ENCODE results near the gene PLXNB2. TPM values are rescaled to one million over a fixed set of nuclear protein-coding genes. Genes with fewer than 3 reads are reported as not detected.

The PLXNB2 gene
- polyA plus RNA-seq, 1 donor from 2014 or later, result 38.6 TPM

DNA sequence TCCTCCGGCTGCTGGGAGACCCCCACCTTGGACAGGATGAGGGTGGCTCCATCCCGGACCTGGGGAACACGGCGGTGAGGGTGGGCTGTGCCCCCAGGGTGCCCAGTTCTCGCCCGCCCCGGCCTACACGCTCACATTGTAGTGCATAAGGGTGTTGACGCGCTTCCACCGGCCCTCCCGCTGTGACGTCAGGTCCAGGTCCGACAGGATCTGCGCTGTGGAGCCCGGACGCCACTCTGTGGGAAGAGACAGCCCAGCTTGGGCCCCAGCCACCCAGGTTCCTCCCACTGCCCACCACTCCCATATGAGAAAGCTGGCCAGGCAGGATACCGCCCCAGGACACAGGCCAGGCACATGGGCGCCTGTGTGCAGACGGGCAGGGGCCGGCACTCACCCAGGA lies 29.0 kb downstream of the PLXNB2 start:
- H3K9me3 ChIP-seq (ENCODE audit: low read length), result no peaks in the 10 kb centered on the region
- H3K36me3 ChIP-seq (ENCODE audit: insufficient read depth, low read length), result no peaks in the 10 kb centered on the region
- H3K4me2 ChIP-seq (ENCODE audit: low read length), result no peak overlapping the region
- no peak overlapping the region for H2AFZ ChIP-seq (ENCODE audit: low read depth, low read length)
- H3K9ac ChIP-seq (ENCODE audit: low read length), result no peak overlapping the region
- H3F3A ChIP-seq (ENCODE audit: insufficient read depth, low read length, poor library complexity, severe bottlenecking), result no peaks in the 10 kb centered on the region
- H3K27ac ChIP-seq (ENCODE audit: low read length), result no peak overlapping the region
- no peaks in the 10 kb centered on the region for H3K27me3 ChIP-seq (ENCODE audit: insufficient read depth, low read depth, low read length)
- H3K4me3 ChIP-seq (ENCODE audit: low read length), result no peak overlapping the region
- H3K9me2 ChIP-seq (ENCODE audit: insufficient read depth, low read length), result no peaks in the 10 kb centered on the region
- H3K79me2 ChIP-seq (replicated peaks; ENCODE audit: insufficient read depth, low read length), result no peaks in the 10 kb centered on the region
- TF ChIP-seq EP300 (conservative IDR thresholded peaks at IDR 0.05; ENCODE audit: poor library complexity, severe bottlenecking), result no peak
- no peak for TF ChIP-seq SMC3 (conservative IDR thresholded peaks at IDR 0.05; ENCODE audit: poor library complexity)
- TF ChIP-seq, protein P1, sequence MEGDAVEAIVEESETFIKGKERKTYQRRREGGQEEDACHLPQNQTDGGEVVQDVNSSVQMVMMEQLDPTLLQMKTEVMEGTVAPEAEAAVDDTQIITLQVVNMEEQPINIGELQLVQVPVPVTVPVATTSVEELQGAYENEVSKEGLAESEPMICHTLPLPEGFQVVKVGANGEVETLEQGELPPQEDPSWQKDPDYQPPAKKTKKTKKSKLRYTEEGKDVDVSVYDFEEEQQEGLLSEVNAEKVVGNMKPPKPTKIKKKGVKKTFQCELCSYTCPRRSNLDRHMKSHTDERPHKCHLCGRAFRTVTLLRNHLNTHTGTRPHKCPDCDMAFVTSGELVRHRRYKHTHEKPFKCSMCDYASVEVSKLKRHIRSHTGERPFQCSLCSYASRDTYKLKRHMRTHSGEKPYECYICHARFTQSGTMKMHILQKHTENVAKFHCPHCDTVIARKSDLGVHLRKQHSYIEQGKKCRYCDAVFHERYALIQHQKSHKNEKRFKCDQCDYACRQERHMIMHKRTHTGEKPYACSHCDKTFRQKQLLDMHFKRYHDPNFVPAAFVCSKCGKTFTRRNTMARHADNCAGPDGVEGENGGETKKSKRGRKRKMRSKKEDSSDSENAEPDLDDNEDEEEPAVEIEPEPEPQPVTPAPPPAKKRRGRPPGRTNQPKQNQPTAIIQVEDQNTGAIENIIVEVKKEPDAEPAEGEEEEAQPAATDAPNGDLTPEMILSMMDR (IDR thresholded peaks at IDR 0.05; ENCODE audit: poor library complexity, severe bottlenecking), result no peak
- TF ChIP-seq MXI1 (conservative IDR thresholded peaks at IDR 0.05; ENCODE audit: poor library complexity, severe bottlenecking), result no peak
- no peak for TF ChIP-seq RAD21 (conservative IDR thresholded peaks at IDR 0.05)
- TF ChIP-seq, protein P2, sequence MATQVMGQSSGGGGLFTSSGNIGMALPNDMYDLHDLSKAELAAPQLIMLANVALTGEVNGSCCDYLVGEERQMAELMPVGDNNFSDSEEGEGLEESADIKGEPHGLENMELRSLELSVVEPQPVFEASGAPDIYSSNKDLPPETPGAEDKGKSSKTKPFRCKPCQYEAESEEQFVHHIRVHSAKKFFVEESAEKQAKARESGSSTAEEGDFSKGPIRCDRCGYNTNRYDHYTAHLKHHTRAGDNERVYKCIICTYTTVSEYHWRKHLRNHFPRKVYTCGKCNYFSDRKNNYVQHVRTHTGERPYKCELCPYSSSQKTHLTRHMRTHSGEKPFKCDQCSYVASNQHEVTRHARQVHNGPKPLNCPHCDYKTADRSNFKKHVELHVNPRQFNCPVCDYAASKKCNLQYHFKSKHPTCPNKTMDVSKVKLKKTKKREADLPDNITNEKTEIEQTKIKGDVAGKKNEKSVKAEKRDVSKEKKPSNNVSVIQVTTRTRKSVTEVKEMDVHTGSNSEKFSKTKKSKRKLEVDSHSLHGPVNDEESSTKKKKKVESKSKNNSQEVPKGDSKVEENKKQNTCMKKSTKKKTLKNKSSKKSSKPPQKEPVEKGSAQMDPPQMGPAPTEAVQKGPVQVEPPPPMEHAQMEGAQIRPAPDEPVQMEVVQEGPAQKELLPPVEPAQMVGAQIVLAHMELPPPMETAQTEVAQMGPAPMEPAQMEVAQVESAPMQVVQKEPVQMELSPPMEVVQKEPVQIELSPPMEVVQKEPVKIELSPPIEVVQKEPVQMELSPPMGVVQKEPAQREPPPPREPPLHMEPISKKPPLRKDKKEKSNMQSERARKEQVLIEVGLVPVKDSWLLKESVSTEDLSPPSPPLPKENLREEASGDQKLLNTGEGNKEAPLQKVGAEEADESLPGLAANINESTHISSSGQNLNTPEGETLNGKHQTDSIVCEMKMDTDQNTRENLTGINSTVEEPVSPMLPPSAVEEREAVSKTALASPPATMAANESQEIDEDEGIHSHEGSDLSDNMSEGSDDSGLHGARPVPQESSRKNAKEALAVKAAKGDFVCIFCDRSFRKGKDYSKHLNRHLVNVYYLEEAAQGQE (IDR thresholded peaks at IDR 0.05; ENCODE audit: borderline replicate concordance), result no peak
- no peak for TF ChIP-seq TAF1 (IDR thresholded peaks at IDR 0.05; ENCODE audit: low read depth)
- H4K20me1 ChIP-seq (ENCODE audit: insufficient read depth), result no peaks in the 10 kb centered on the region

DNA sequence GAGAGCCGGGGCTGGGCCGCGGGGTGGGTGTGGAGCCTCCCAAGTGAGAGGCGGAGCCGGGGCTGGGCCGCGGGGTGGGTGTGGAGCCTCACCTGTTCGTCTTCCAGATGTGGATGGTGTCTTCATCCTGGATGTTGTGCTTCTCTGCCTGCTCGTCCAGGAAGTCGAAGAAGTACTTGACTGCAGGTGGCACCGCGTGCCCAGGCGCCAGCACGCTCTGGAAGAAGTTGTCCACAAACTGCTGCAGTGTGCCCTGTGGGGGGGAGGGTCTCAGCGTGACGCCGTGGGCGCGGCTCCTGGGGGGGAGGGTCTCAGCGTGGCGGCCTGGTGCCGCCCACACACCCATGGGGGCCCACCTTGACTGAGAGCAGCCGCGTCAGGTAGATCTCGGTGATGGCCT lies 29.7 kb downstream of the PLXNB2 start:
- H3K4me2 ChIP-seq (ENCODE audit: low read length), result no peak overlapping the region
- no peak overlapping the region for H3K27ac ChIP-seq (ENCODE audit: low read length)
- H3K79me2 ChIP-seq (replicated peaks; ENCODE audit: insufficient read depth, low read length), result no peaks in the 10 kb centered on the region
- no peaks in the 10 kb centered on the region for H3F3A ChIP-seq (ENCODE audit: insufficient read depth, low read length, poor library complexity, severe bottlenecking)
- H4K20me1 ChIP-seq (ENCODE audit: insufficient read depth), result no peaks in the 10 kb centered on the region
- H3K9me3 ChIP-seq (ENCODE audit: low read length), result no peaks in the 10 kb centered on the region
- no peaks in the 10 kb centered on the region for H3K9me2 ChIP-seq (ENCODE audit: insufficient read depth, low read length)
- no peaks in the 10 kb centered on the region for H3K36me3 ChIP-seq (ENCODE audit: insufficient read depth, low read length)
- H3K27me3 ChIP-seq (ENCODE audit: insufficient read depth, low read depth, low read length), result no peaks in the 10 kb centered on the region
- no peak overlapping the region for H2AFZ ChIP-seq (ENCODE audit: low read depth, low read length)
- TF ChIP-seq RAD21 (conservative IDR thresholded peaks at IDR 0.05) (no peak), TAF1 (IDR thresholded peaks at IDR 0.05; ENCODE audit: low read depth) (no peak), EP300 (conservative IDR thresholded peaks at IDR 0.05; ENCODE audit: poor library complexity, severe bottlenecking) (no peak), EZH2 (IDR thresholded peaks at IDR 0.05; ENCODE audit: borderline replicate concordance, insufficient read depth, low read length, poor library complexity, severe bottlenecking) (no peak), MXI1 (conservative IDR thresholded peaks at IDR 0.05; ENCODE audit: poor library complexity, severe bottlenecking) (no peak), POLR2AphosphoS5 (IDR thresholded peaks at IDR 0.05) (no peak), SMC3 (conservative IDR thresholded peaks at IDR 0.05; ENCODE audit: poor library complexity) (no peak)
- TF ChIP-seq, protein P1 (IDR thresholded peaks at IDR 0.05; ENCODE audit: poor library complexity, severe bottlenecking), result no peak
- TF ChIP-seq, protein P2 (IDR thresholded peaks at IDR 0.05; ENCODE audit: borderline replicate concordance), result no peak
- no peak overlapping the region for H3K9ac ChIP-seq (ENCODE audit: low read length)
- H3K4me3 ChIP-seq (ENCODE audit: low read length), result no peak overlapping the region

Data from neural cell (in vitro differentiated cells).